Iris pigment epithelial cell (primary cell): ENCODE measurements around the gene FHIT.

Experiments
- DNase-seq: peaks from one replicate; pipeline ENCODE4 v3.0.0-alpha.2; 2011; ENCODE audit warnings: low read depth

Gene FHIT

DNA sequence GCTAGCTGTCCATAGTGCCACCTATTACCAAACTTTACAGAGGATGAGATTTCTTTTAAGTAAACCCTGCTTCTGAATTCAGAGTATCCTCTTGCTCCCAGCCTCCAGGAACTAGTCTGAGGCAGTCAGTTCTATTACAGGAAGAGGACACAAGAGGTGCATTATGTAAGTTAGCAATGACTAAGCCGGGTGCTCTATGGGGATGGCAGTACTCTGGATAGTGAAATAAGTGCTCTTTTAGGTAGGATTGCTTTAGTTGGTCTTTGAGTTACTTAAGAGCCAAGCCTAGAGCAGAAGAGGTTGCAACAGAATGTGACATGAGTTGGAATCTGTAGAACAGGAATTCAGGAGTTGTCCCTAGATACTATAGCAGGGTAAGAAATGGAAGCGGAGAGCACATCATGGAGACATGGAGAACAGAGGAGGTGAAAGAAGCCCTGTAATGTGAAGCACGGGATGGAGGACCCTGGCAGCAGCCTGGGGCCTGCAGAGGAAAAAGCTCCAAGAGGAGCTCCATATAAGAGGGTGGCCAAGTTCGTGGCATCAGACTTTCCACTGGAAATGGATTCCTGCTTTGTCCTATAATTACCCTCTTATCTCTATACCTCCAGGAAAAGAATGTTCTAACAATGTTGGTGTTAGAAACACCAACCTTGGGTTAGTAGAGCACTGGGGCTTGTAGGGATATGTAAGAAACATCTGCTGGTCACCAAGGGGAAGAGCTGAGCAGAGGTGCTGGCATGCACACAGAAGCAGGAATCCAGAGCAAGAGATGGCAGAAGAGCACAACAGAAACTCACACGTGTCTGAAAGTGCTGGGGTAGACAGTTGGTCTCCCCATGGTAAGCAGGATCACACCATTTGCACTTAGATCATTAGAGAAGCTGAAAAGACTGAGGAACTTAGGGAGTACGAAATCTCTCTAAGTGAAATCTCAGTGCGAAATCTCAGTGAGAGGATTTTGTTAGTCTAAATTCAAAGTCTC lies 851.1 kb downstream of the FHIT start:
- DNase-seq: peak; percentile 9

DNA sequence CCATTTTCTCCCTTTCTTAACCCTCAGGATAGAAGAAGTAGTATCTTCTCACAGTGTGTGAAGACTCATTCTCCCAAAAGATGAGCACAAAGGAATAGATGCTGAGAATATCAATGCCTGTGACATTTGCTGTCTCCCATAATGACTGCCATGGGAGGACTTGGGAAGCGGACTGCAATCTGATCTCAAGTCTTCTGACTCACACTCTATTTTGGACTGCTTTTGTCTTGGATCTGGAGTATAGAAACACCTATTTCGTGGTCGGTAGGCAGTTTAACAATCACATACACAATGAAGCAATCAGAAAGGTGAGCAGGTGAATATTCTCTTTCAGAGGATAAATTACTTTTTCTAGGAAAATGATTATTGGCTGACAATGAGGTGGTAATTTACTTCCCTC lies 852.0 kb downstream of the FHIT start:
- no peak for DNase-seq

DNA sequence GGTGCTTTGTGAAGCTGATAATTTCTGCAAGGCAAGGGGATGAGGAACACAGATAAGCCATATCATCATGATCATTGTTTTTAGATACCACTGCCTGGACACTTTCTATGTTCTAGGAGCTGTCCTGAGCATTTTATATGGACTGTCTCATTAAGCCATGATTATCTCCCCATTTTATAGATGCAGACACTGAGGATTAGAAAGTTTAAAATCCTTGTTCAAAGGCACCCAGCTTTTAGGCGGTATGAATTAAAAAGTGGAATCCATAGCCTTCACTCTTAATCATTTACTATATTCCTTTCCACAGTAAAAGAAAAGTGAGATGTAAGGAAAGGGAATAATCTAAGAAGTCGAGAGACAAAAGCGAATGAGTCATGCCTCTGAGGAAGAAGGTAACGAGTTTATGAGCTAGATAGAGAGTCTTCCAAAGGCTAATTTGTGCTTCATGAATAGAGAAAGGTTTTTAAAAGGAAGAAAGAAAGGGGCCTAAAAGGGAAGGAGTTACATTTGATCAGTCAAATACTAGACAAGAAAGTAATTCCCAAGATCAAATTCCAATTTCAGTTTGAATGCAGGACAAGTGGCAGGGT lies 856.0 kb downstream of the FHIT start:
- no peak for DNase-seq

DNA sequence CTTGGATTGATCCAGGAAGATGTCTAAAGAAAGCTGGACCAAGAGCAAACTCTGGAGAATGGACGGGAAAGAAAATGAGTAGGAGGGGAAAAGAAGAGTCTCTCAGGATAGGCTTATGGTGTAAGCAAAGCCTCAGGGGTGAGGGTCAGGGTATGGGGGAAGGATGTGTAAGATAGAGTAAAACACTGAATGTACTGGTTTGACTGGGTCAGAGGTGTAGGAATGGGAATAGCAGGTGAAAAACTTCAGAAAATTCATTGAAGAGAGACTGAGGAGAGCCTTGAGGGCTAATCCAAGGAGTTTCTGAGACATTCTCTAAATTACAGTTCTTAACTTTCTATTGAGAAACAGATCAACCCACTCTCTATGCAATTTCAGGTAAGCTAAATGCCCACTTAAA lies 857.3 kb downstream of the FHIT start:
- DNase-seq: no peak

DNA sequence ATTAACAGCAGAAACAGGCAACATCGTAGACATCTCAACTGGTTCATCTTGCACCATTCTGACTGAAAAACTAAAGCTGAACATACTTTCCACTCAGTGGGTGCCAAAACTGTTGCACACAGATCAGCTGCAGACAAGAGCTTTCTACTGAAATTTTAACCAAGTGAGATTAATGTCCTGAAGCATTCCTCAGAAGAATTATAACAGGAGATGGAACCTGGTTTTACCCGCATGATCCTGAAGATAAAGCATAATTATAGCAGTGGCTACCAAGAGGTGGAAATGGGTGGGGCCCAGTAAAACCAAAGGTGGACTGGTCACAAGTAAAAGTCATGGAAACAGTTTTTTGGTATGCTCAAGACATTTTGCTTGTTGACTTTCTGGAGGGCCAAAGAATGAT lies 858.8 kb downstream of the FHIT start:
- DNase-seq: no peak

DNA sequence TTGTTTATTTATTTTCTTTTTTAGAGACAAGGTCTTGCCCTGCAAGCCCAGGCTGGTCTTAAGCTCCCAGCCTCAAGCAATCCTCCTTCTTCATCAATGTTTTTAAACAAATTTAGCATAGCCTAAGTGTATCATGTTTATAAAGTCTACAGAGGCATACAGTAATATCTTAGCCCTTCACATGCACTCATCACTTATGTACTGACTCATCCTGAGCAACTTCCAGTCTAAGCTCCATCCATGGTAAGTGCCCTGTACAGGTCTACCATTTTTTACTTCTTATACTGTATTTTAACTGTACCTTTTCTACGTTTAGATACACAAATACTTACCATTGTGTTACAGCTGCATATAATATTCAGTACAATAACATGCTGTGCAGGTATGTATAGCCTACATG lies 860.0 kb downstream of the FHIT start:
- no peak for DNase-seq

DNA sequence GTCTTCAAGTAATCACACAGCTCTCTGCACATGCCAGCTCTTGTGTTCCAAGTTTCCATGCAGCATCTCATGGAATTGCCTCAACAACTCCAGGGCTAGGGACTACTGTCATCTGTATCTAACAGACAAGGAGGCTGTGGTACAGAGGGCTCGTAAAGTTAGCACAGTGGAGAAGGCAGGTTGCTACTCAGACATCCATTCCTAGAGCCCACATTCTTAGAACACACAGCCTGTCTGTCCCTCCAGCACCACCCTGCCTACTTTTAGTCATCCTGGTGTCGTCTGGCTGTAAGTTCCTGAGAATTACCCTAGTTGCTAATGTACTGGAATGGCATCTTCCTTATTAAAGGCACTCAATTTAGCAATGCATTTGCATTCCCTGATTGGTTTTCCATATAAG lies 862.5 kb downstream of the FHIT start:
- DNase-seq: no peak

DNA sequence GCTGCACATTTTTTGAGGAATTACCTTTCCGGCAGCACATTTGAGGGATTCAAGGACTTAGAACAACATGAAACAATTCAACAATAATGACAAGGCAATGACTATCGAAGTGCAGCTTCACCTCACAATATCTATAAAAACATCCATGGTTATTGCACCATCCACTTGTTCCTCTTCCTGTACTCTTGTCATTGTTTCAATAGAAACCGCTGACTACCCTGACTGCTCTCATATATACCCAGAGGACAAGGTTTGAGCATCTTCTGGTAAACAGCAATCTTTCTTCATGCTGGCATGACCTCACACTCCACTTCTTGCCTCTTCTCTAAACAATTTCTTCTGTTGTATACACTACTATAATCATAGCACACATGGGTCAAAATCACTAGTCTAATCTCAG lies 864.9 kb downstream of the FHIT start:
- no peak for DNase-seq

DNA sequence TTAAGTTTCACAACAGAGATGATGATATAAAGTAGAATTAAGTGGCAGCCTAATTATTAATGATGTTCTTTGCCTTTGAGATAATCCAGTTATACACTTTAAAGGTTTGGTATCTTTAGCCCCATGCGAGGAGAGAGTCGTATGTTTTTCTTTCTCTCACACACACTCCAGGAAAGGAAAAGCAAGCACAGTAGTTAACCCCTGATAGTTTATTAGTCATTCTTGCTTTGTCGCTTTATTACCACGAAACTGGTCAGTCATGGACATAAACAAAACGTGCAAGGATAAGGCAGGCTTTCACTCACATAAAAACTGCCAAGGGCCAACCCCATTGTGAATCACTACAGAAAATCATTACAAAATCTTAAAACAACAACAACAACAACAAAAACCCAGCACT lies 866.9 kb downstream of the FHIT start:
- DNase-seq: peak; percentile 10

DNA sequence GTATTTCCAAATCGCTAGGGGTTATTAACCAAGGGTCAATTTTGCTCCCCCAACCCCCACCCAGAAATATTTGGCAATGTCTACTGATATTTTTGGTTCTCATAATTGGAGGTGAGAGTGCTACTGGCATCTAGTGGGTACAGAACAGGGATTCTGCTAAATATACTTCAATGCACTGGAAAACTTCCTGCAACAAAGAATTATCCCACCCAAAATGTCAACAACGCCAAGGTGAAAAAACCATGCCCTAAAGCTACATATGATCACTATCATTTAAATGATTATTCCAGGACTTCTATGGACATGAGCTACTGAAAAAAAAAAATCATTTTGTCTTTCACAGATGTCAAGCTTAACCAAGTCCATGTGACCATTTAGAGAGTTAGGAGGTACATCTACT lies 867.9 kb downstream of the FHIT start:
- DNase-seq: no peak

DNA sequence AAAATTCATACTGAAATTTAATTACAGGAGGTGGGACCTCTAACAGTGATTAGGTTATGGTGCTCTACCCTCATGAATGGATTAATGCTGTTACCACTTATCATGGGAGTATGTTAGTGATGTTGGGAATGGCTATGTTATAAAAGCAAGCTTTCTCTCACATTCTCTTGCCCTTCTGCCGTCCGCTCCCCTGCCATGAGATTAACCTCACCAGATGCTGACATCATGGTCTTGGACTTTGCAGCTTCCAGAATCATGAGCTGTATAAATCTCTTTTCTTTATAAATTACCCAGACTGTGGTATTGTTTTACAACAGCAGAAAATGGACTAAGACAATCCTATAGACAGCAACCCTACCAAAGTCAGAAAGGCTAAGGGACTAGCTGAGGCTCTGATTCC lies 884.8 kb downstream of the FHIT start:
- DNase-seq: peak; percentile 27

DNA sequence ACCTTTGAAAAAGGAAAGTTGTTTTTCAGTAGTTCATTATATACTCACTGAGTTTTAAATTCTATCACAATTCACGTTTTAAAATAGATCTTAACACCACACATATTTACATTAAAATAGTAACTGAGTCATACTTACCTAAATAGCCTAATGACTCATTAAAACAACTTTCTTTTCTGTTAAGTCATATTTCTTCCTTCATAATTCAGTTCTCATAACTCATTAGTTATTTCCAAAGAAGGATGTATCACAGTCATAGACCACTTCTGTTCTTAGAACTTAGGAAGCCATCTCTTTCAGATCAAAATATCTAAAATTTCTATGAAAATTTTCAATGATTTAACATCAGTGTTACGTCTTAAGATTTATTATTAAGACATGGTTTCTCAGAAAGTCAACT lies 885.9 kb downstream of the FHIT start:
- peak; percentile 50 for DNase-seq

DNA sequence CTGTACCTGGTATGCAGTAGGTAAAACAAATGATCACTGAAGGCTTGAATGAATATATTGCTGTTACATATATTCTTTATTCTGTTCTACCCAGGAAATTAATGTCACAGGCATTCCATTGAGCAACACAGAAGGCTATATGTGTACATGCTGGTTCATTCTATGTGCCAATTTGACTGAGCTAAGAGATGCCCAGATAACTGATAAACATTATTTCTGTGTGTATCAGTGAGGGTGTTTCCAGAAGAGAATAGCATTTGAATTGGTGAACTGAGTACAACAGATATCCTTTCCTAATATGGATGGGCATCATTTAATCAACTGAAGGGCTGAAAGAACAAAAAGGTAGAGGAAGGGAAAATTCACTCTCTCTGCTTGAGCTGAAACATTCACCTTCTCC lies 886.8 kb downstream of the FHIT start:
- no peak for DNase-seq

DNA sequence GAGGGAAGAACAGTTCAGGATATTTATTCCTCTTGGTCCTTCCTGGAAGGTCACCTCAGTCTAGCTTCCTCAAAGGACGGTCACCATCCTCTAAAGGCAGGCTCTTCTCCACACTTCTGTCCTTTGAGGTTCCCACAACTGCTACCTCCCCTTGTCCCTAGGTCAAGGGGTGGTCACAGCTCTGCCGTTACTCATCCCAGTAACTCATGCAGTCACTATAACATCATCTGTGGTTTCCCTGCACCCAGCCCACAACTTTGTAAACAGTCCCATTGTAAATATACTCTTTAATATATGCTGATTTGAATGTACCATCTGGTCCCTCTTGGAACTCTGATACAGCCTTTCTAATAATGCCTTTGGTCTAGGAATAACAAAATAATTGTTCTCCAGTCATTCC lies 887.4 kb downstream of the FHIT start:
- no peak for DNase-seq

DNA sequence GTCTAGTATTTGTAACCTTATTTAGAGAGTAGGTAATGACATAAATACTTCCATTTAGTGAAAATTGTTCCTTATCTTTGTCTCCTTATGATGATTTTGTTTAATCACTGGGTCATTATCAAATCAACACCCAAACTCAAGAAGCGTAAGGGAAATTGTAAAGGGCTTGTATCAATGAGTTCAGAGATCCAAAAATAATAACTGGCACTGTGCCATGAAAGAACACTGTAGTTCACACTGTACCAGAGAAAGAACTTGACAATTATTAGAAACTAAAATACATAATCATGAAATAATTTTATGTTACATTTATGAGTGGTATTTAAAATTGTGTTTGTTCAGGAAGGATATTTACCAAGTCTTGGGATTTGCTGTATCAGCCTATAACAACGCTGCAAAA lies 895.4 kb downstream of the FHIT start:
- DNase-seq: no peak

DNA sequence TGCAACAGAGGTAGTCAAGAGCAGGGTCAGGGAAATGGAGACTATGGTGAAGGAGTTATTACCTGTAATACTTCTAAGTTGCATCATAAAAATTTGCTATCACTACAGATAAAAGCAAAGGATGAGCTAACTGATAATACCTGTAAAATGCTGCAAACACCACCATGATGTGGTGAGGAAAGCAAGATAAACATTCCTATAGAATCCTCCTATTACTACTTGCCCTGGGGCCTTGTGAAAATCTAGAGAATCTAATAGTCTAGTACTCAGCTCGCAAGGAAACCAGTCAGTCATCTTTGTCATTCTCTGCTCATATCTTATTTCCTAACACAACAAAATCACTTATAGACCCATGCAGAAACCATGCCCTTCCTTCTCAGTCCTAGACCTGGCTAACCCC lies 899.8 kb downstream of the FHIT start:
- DNase-seq: no peak

DNA sequence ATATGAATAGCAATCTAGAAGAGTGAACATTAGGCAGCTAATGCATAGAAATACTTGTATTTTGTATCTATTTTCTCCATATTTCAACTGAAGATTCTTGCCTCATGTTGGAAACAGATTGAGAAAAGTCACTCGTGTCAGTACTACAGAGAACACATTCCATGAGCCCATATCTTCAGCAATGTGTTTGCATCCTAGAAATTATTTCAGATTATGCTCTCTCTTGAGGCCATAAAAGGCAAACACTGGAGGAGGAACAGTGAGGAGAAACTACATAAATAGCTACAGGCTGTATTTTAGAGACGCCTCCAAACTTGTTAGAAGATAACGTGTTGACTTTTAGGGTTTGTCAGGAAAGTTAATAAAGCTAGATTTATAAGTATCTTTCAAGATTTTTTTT lies 906.9 kb downstream of the FHIT start:
- no peak for DNase-seq

DNA sequence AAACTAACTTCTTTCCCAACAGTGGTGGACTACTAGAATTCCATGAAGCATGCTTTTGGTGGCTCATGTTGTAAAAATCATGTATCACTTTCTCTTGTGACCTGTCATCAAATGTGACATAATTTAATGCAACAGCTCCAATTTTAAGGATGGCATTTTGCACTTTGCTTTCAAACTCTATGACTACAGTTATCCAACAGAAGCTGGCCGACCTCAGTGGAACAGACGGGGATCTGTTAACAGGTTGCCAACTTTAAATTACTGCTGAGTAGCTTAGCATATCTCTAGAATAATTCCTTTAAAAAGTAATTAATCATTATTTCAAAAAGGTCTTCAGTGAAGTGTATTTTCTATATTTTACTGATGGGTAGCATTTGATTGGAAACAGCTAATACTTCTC lies 907.4 kb downstream of the FHIT start:
- no peak for DNase-seq

DNA sequence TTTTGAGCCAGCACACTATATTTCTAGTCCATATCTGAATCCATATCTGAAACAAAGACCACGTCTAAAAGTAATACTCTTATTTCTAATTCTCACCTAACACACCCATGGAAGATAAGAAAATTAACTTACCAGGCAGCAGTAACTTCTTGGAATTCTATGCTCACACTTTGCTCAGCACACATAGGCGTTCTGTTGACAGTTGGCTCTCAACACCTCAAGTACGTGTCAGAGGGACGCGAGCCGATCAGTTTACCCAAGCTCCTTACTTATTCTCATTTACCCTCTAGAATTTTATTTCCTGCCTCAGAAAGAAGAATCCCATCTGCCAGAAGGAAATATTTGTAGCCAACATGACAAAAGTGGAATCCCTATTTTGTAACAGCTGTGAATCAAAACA lies 911.9 kb downstream of the FHIT start:
- no peak for DNase-seq

DNA sequence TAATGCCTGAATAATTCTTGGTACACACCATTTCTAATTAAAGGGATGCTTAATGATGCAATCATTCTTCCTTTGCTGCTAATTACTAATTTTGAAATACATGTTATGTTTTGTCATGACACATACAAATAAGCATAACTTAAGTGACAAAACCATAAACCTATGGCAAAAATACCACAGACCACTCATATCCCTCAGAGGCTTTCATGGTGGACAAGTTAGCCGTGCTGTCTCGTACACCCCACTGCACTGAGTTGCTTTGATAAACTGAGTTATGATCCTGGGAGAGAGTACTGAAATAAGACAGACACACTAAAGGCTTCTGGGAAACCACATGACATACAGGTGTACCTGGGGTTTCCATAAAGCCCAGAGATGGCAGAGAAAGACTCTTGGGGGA lies 913.8 kb downstream of the FHIT start:
- DNase-seq: no peak

DNA sequence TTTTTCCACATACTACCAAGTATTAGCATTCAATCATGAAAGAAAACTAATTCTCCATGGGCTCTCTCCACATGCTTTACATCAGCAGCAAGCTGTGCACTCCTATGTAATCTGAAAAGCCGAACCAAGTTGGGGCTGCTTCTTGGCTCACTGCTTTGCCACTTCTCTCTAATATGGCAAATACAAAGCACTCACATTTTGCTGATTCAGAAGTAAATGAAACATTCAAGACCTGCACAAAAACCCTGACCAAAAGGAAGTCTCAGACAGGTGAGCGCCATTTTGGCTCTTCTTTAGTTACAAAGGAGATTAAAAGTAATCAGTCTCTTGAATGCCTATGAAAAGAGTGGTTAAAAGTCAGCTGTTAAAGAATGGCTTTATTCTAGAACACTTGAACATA lies 915.2 kb downstream of the FHIT start:
- no peak for DNase-seq

DNA sequence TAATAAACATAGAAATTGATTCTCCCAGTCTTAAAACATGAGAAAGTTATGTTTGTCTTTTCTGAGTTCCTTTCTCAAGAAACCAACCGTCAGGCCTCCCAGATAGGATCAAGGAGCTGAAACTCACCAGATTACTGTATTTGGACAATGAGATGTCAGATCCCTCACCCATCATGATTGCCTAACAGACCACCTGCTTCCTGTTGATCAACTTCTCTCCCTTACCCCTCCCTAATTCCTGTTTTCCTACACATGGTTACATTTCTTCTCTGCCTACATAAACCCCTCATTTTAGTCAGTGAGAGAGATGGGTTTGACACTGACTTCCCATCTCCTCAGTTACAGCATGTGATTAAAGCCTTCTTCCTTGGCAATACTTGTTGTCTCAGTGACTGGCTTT lies 917.5 kb downstream of the FHIT start:
- peak; percentile 9 for DNase-seq

DNA sequence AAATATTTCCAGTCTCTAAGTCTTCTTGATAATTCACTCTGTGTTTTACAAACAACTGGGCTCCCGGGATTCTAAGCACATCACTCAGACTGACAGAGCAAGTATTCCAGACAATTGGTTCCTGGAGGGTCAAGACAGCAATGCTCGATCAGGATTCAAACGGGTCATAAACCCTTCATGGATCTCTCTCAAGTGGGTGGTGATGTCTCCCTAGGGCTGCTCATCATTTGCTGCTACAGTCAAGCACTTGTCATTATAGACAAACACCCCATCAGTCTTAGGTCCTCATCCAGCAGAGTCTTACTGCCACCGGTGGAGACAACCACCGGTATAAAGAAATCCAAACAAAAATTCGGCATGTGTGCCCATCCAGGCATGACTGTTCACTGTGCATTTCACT lies 921.1 kb downstream of the FHIT start:
- DNase-seq: no peak
